Sigmoid colon (tissue), 7 donors: ENCODE measurements around the gene C2CD4C. TPM values are rescaled to one million over a fixed set of nuclear protein-coding genes. Genes with fewer than 3 reads are reported as not detected.
"Not testable (repeated sequence)": the region's sequence is repeated elsewhere in the genome, so short reads cannot be mapped to it uniquely, and the experiment has no call there.

Experiments used
- DNase-seq: peaks from one replicate; pipeline ENCODE4 v3.0.0-alpha.2; 2019
- H3K27ac ChIP-seq, 4 donors: fragments of 200-600 bp; sonication (generic); one replicate each; pipeline ENCODE4 v1.5.1; 2016 to 2019; ENCODE audit warnings: mild to moderate bottlenecking in 1 of 4
- H3K27me3 ChIP-seq, 3 donors: fragments of 200-600 bp; sonication (generic); one replicate each; pipeline ENCODE4 v1.5.1; 2019; ENCODE audit warnings: mild to moderate bottlenecking in 1 of 3
- H3K36me3 ChIP-seq, 4 donors: fragments of 200-600 bp; sonication (generic); one replicate each; pipeline ENCODE4 v1.5.1; 2016 to 2019
- H3K4me1 ChIP-seq, 4 donors: fragments of 200-600 bp; sonication (generic); one replicate each; pipeline ENCODE4 v1.5.1; 2017 to 2019
- H3K4me3 ChIP-seq, 4 donors: fragments of 200-600 bp; sonication (generic); one replicate each; pipeline ENCODE4 v1.5.1; 2017 to 2019; ENCODE audit warnings: mild to moderate bottlenecking in 2 of 4, moderate library complexity in 1 of 4
- H3K9me3 ChIP-seq, 4 donors: fragments of 200-600 bp in 3 of 4; sonication (generic) in 3 of 4; one replicate each; pipeline versions ENCODE4 v1.5.1 to v1.6.1; 2013 to 2019
- CTCF ChIP-seq, 4 experiments: fragments of 450-650 bp in 3 of 4; fragments of 200-600 bp in 1 of 4; IDR thresholded peaks; one replicate each; pipeline ENCODE4 v1.5.1; 2016 to 2019; ENCODE audit warnings: antibody characterized with exemption in 4 of 4, mild to moderate bottlenecking in 3 of 4, moderate library complexity in 2 of 4
- EP300 ChIP-seq, 4 donors: sonication (generic); formaldehyde crosslinking; IDR thresholded peaks; one replicate each; pipeline ENCODE4 v1.6.1; 2017; ENCODE audit warnings: antibody characterized with exemption in 4 of 4
- POLR2A ChIP-seq, 2 donors: fragments of 450-650 bp; IDR thresholded peaks; one replicate each; pipeline ENCODE4 v1.6.1; 2016; ENCODE audit warnings: antibody characterized with exemption in 2 of 2, mild to moderate bottlenecking in 2 of 2, moderate library complexity in 2 of 2
- POLR2AphosphoS5 ChIP-seq, 4 donors: sonication (generic); formaldehyde crosslinking; IDR thresholded peaks; one replicate each; pipeline ENCODE4 v1.6.1; 2017; ENCODE audit warnings: antibody characterized with exemption in 4 of 4
- WGBS, 2 donors: extraction: QIAGEN DNeasy Blood & Tissue Kit; methylation state at CpG; one replicate each; pipeline ENCODE4 v1.1.7; 2013; 5-methylcytosine and 5-hydroxymethylcytosine counted together
- intact Hi-C: fragments of 100-400 bp; cut with DNase I; formaldehyde crosslinking; loops from one replicate; pipeline ENCODE4 v1.15.1; 2023
- polyA plus RNA-seq, 3 donors: library from polyadenylated mRNA; stranded (reverse); fragments of 200-250 nt; gene quantifications; one replicate each; pipeline ENCODE4 v1.2.3, GENCODE V29; 2013
- total RNA-seq, 4 donors: library from RNA; depleted of rRNA; stranded (reverse); fragments of >200 nt; gene quantifications; one replicate each; pipeline ENCODE4 v1.1.0, GENCODE V29; 2016
- donor health status: healthy with polysubstance abuse.
- donor health status: Bipolar disorder and iron deficiency.
- donor health status: healthy.

Gene C2CD4C
- total and polyA plus RNA-seq, 7 donors, result under 0.01 to 1.2 (median 0.76) TPM; not detected in 1

DNA sequence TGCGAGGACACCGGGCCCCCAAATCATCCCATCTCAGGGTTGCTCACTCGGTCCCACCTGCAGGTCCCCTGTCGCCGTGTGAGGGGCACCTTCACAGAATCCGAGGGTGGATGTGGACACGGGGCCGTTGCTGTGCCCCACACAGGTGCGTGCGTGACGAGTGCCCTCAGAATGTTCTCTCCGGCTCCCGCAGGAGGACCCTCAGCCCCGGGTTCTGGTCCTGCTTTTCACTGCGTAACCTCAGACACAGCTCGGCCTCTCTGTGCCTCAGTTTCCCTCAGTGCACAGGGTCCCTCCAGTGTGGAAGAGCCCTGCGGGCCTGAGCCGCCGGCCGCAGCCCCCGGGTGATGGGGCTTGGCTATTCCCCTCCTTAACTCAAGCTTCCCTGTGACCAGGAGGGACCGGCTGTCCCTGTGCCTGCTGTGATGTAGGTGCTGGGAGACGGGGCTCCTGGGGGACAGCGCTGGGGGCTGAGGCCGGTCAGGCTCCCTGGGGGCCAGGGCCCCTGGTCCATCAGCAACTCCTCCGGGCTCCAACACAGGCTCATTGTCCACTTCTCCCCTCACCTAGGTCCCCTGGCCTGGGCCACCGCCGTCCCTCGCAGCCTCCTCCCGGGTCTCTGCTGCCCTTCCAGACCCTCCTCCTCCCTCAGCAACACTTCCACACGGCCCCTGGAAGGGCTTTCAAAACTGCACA is 47.1 kb upstream of the C2CD4C start:
- intact Hi-C loops, result no loop called here
- H3K27me3 ChIP-seq, result no peaks in the 10 kb centered on the region
- no peak for TF ChIP-seq POLR2A (IDR thresholded peaks at IDR 0.05)
- no peak for TF ChIP-seq POLR2AphosphoS5 (IDR thresholded peaks at IDR 0.05)
- H3K4me1 ChIP-seq, result peaks cover 0 to 9% (median 7%) of the 10 kb centered on the region in 4 donors
- DNase-seq, result no peak
- no peaks in the 10 kb centered on the region for H3K9me3 ChIP-seq
- WGBS, 2 donors, result 91 to 92% methylated on average over 31 of the region's 31 CpGs
- H3K27ac ChIP-seq, result no peak overlapping the region
- no peaks in the 10 kb centered on the region for H3K36me3 ChIP-seq
- H3K4me3 ChIP-seq, result no peak overlapping the region

DNA sequence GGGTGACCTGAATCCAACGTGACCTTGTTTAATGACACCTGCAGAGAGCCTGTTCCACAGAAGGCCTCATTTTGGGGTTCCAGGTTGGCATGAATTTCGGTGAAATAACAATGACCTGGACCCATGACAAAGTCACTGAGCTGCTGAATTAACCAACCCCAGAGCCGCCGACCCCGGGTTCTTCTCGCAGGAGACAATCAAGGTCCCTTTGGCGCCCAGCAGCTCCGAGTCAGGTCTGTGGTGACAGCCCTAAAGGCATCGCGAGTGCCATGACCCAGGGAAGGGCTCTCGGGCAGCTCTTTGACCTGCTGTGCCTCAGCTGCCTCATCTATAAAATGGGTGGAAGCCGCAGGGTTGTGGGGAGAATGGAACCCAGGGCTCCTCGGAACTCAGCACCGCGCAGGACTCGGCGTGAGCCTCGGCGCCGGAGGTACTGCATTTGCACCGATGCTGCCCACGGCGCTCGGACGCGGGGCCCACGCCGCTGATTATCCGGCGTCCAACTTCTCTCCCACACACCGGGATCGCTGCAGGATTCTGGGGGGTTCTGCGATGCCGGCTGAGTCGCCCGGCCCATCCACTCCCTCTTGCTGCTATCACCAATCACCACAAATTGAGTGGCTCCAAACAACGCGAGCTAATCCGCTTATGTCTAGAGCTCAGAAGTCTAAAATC is 46.2 kb upstream of the C2CD4C start:
- Histone ChIP-seq H3K27me3 (no peaks in the 10 kb centered on the region), H3K27ac (no peak overlapping the region), H3K9me3 (no peaks in the 10 kb centered on the region), H3K4me1 (peaks cover 0 to 7% (median 5%) of the 10 kb centered on the region in 4 donors), H3K36me3 (no peaks in the 10 kb centered on the region), H3K4me3 (no peak overlapping the region)
- TF ChIP-seq EP300 (IDR thresholded peaks at IDR 0.05), result no peak
- TF ChIP-seq POLR2AphosphoS5 (IDR thresholded peaks at IDR 0.05), result no peak
- TF ChIP-seq POLR2A (IDR thresholded peaks at IDR 0.05), result no peak
- no peak for TF ChIP-seq CTCF (IDR thresholded peaks at IDR 0.05)
- no peak for DNase-seq
- 95% methylated on average over 39 of the region's 39 CpGs for WGBS, 2 donors
- intact Hi-C loops, result no loop called here

GRCh38 chr19:453606-454005 is 44.7 kb upstream of the C2CD4C start:
- H3K27me3 ChIP-seq, result no peaks in the 10 kb centered on the region
- H3K4me1 ChIP-seq, result peaks cover 0 to 2% (median under 1%) of the 10 kb centered on the region in 4 donors
- intact Hi-C loops, result no loop called here
- no peak overlapping the region for H3K27ac ChIP-seq
- no peaks in the 10 kb centered on the region for H3K9me3 ChIP-seq
- no peak for DNase-seq
- no peak for TF ChIP-seq POLR2AphosphoS5 (IDR thresholded peaks at IDR 0.05)
- no peak for TF ChIP-seq EP300 (IDR thresholded peaks at IDR 0.05)
- no peak for TF ChIP-seq POLR2A (IDR thresholded peaks at IDR 0.05)
- no peak for TF ChIP-seq CTCF (IDR thresholded peaks at IDR 0.05)
- no peaks in the 10 kb centered on the region for H3K36me3 ChIP-seq
- H3K4me3 ChIP-seq, result no peak overlapping the region
- 93 to 95% methylated on average over 22 of the region's 22 CpGs for WGBS, 2 donors

DNA sequence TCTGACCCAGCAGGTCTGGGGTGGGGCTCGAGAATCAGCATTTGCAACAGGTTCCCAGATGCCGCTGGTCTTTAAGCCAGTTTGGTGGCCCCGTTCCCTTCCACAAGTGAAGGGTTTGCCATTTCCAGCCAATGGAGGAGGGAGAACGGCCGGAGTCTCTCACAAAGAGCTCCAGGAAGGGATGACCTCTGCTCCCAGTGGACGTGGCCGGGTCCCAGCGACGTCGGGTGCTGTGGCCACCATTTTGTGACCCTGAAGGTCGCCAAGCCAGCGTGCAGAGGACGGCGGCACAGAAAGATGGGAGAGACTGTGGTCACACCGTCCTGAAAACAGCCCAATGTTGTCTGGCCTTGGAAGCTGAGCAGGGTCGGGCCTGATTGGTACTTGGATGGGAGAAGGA is 43.9 kb upstream of the C2CD4C start:
- intact Hi-C loops, result no loop called here
- Histone ChIP-seq H3K36me3 (no peaks in the 10 kb centered on the region), H3K27me3 (no peaks in the 10 kb centered on the region), H3K4me1 (peaks cover 0 to 9% (median 8%) of the 10 kb centered on the region in 4 donors), H3K9me3 (no peaks in the 10 kb centered on the region), H3K27ac (no peak overlapping the region), H3K4me3 (no peak overlapping the region)
- no peak for TF ChIP-seq POLR2AphosphoS5 (IDR thresholded peaks at IDR 0.05)
- TF ChIP-seq POLR2A (IDR thresholded peaks at IDR 0.05), result no peak
- no peak for TF ChIP-seq CTCF (IDR thresholded peaks at IDR 0.05)
- no peak for TF ChIP-seq EP300 (IDR thresholded peaks at IDR 0.05)
- DNase-seq, result no peak
- 92 to 93% methylated on average over 16 of the region's 16 CpGs for WGBS, 2 donors

GRCh38 chr19:450912-451481 is 42.0 kb upstream of the C2CD4C start:
- WGBS, 2 donors, result 95 to 97% methylated on average over 33 of the region's 33 CpGs

More at GRCh38 chr19:450912-451481, 42.0 kb upstream of the C2CD4C start:
- H3K36me3 ChIP-seq, DNase-seq, H3K27me3 ChIP-seq, intact Hi-C loops, H3K4me3 ChIP-seq, H3K9me3 ChIP-seq, H3K27ac ChIP-seq: not testable (repeated sequence)
- H3K4me1 ChIP-seq, result peaks cover 0 to 18% (median 18%) of the 10 kb centered on the region in 4 donors
